Occipital lobe (tissue), 2 donors: ENCODE data around the gene RPTOR. TPM values are rescaled to one million over a fixed set of nuclear protein-coding genes. Genes with fewer than 3 reads are reported as not detected.

ENCODE experiments used
- DNase-seq: peaks from one replicate; lab custom pipeline; 2025; lab: John Stamatoyannopoulos, UW
- total RNA-seq: library from RNA; depleted of rRNA; stranded (reverse); fragments of >200 nt; gene quantifications from one replicate; pipeline ENCODE4 v1.2.3, GENCODE V29; 2014

The RPTOR gene
- total RNA-seq, 1 donor from 2014 or later = 14.2 TPM

- no peak for DNase-seq
These were observed 359.6 kb downstream of the RPTOR start for GRCh38 chr17:80904036-80904753.

GRCh38 chr17:80905586-80906230, 361.1 kb downstream of the RPTOR start:
- DNase-seq = no peak

- no peak for DNase-seq
These were observed 362.0 kb downstream of the RPTOR start for GRCh38 chr17:80906364-80907259.

DNA sequence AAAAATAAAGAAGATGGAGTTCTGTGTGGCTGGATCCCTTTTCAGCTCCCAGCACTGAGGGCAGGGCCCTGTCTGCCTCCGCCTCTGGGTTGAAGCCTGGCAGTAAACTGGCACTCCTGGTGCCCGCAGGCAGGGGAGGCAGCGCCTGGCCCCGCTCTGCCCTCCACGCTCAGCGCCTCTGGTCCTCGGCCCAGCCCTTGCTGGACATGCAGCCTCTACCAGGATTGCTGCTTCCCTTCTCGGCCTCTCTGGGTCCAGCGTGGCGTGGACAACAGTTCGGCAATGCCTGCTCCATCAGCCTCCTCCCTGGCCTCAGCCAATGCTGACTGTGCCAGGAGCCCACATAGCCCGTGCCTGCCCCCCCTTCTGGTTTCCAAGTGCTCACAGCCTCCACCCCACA, 362.6 kb downstream of the RPTOR start:
- DNase-seq = no peak

DNA sequence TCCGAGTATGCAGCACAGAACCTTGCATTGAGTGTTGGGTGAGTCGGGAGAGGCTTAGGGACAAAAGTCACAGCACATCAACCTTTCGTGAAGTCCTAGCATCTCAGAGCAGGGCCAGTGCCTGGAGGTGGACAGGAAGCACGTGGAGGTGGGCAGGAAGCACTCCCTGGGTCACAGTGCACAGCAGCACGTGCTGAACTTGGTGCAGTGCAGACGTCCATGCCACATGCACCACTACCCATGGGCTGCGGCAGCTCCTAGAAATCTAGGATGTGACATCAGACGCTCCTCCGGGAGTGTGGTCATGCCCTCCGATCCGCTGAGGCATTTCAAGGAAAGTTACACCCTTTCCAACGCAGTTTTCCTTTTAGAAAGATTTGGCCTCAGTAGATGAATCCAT, 363.6 kb downstream of the RPTOR start:
- no peak for DNase-seq

- no peak for DNase-seq
These were observed 364.1 kb downstream of the RPTOR start for GRCh38 chr17:80908776-80909175.

- DNase-seq = no peak
These were observed 365.0 kb downstream of the RPTOR start for GRCh38 chr17:80909635-80910034.

DNA sequence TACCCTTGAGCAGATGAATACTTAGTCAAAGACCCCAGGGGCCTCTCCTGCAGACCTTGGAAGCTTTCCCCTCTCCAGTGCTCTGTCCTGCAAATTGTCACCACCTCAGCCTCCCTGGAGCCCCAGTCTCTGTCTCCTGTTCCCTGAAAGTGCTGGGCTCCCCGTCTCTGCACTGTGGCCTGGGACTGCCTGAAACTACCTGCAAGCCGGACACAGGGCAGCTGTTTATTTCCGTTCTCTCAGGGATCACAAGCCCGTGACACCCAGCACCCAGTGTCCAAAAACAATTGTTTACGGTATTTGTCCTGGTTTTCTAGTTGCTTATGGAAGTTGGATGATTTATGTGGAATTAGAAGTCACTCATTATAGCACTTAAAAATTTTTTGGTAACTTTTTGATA, 365.4 kb downstream of the RPTOR start:
- DNase-seq = no peak

GRCh38 chr17:80912476-80912875, 367.8 kb downstream of the RPTOR start:
- DNase-seq = no peak

GRCh38 chr17:80913928-80914821, 369.5 kb downstream of the RPTOR start:
- DNase-seq = no peak

DNA sequence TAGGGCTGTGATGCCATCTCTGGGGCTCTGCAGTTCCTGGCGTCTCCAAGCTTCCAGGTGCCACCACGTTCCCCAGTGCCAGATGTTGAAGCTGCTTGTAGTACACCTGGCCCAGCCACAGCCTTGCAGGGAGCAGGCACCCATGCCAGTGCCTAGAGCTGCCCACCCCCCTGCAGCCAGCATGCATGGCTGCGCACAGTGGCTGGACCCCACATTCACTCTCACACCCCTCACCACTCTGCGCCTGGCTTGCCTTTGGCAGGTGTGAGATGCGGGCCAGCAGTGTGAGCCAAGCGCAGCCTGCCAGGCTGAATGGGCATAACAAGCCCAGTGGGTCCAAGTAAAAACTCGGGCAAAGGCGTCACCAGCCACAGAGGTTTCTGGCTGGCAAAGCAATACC, 371.6 kb downstream of the RPTOR start:
- no peak for DNase-seq

DNA sequence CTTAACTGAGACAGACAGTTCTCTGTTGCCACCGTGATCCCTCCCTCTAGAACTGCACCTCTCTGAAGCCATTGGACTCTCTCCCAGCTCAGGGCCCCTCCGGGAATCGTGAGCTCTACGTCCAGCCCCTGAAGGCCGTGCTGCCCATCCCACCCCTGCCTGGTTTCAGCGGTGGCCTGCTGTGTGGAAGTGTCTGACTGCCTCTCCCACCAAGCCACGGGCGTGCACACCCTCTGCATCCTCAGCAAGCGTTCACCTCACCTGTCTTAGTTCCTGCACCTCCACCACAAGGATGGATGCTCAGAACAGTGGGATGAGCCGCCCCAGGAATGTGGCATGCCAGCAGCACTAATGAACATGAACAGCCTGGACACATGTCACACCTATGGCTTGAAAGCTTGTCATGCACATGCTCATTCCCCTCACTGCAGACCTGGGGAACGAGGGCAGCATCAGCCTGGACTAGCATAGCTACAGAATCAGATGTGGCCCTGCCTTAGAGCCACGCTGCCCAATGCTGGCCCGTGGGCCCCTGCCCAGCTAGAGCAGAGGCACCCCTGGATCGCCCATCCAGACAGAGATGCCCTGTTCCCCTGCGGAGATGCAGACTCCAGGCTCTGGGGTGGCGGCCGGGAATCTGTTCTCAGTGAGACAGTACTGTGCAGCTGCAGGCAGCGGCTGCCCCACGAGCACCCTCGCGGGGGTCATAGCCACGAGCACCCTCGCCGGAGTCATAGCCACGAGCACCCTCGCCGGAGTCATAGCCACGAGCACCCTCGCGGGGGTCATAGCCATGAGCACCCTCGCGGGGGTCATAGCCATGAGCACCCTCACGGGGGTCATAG, 373.3 kb downstream of the RPTOR start:
- no peak for DNase-seq

DNA sequence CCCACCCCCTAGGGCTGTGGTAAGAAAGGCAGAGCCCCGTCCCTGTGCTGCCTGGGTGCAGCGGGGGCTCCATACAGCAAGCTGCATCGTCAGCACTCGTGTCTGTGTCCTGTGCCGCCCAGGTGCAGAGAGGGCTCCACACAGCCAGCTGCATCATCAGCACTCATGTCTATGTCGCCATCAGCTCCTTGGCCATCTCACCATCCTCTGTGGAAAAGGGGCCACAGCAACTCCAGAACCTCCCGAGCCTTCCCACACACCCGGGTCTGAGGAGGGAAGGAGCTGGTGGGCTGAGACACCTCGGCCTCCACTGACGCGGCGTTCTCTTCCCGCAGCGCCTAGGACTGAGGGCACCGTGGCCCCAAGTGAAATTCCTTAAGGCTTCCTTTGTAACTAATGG, 374.1 kb downstream of the RPTOR start:
- no peak for DNase-seq

DNA sequence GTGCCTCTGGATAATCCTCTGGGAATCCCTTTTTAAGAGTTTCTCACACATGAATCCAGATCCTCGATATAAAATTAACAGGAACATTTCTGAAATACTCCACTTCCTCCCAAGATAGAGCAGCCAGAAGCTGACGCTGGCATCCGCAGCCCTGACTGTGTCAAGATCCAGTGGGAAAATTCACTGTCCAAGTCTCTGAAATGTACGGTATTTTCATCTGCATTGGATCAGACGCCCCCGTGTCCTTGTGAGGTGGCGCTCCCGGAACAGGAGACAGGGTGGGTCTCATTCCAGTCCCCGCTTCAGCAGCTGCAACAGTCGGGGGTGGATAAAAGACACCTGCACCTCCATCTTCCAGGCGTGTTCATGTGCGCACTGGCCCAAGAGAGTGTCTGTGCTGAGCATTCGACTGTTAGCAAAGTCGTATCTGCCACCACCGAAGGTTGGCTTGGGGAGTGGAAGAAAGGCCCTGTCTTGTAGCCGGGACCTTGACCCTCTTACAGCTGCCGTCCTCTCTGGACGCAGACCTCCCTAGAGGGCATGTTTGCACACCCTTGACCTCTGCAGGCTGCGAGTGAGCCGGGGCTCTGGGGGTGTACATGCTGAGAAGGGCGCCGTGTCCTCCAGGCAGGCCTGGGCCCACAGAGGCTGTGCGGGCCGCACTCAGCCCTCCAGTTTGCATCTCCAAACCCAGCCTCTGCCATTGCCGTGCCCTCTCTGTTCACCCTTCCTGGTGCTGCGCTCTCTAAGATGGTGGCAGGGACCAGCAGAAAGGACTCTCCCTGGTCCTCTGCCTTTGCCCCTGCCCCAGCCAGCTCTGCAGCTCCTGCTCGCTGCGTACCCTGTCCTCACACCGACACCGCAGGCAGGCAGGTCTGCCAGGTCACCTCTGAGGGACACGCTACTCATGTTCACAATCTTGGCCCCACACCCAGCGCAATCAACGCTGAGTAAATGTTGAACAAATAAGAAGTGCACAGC, 375.0 kb downstream of the RPTOR start:
- DNase-seq = no peak

- no peak for DNase-seq
These were observed 375.8 kb downstream of the RPTOR start for GRCh38 chr17:80920441-80920840.

DNA sequence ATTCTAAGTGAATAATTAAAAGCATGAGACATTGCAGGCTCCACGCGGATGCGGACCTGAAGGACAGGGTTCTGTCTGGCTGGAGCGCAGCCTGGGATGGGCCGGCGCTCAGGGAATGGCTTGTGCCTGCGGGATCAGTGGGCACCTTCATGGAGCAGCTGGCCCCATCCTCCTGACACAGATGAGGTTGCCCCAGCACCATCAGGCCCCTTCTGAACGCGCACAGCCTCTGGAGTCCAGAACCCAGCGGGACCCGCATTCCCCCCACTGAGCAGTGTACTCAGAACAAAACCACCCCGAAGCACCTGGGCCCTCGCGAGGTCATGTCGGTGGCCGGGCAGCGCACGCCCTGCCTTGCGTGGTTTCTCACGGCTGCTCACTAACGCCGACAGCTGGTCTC, 376.5 kb downstream of the RPTOR start:
- no peak for DNase-seq

GRCh38 chr17:80921741-80922579, 377.3 kb downstream of the RPTOR start:
- no peak for DNase-seq

GRCh38 chr17:80922580-80923160, 378.0 kb downstream of the RPTOR start:
- no peak for DNase-seq
